IMR-90 (cell line): ENCODE data around the gene EVL.

ENCODE experiments used
- CTCF ChIP-seq: conservative IDR thresholded peaks from 2 replicates; pipeline ENCODE4 v1.5.1; 2012; ENCODE audit warnings: mild to moderate bottlenecking, low read depth, low read length, improper control_type of control experiment
- ELK1 ChIP-seq: fragments of 150-350 bp; IDR thresholded peaks from 2 replicates; pipeline ENCODE4 v1.6.1; 2016; ENCODE audit warnings: low read depth, mild to moderate bottlenecking, low read length, moderate library complexity, borderline replicate concordance
- FOS ChIP-seq: fragments of 150-350 bp; IDR thresholded peaks from 2 replicates; pipeline ENCODE4 v1.6.1; 2016; ENCODE audit warnings: low read depth, low read length
- MXI1 ChIP-seq: IDR thresholded peaks from 2 replicates; pipeline ENCODE4 v1.6.1; 2012; ENCODE audit warnings: low read depth, mild to moderate bottlenecking, low read length, moderate library complexity, borderline replicate concordance
- POLR2A ChIP-seq: IDR thresholded peaks from 2 replicates; pipeline ENCODE4 v1.6.1; 2012; ENCODE audit warnings: mild to moderate bottlenecking, low read depth, low read length
- RCOR1 ChIP-seq: IDR thresholded peaks from 2 replicates; pipeline ENCODE4 v1.6.1; 2012; ENCODE audit warnings: mild to moderate bottlenecking, low read length, improper control_type of control experiment; ENCODE audit not compliant: insufficient replicate concordance
- SMC3 ChIP-seq: fragments of 150-350 bp; IDR thresholded peaks from 2 replicates; pipeline ENCODE4 v1.6.1; 2016; ENCODE audit warnings: low read depth, mild to moderate bottlenecking, antibody characterized with exemption, low read length, moderate library complexity
- USF2 ChIP-seq: fragments of 150-350 bp; IDR thresholded peaks from 2 replicates; pipeline ENCODE4 v1.6.1; 2017; ENCODE audit warnings: mild to moderate bottlenecking, antibody characterized with exemption, low read length, low read depth

- TF ChIP-seq RCOR1, result no peak
- TF ChIP-seq ELK1, result no peak
- TF ChIP-seq CTCF, result no peak
- TF ChIP-seq FOS, result no peak
- no peak for TF ChIP-seq USF2
- TF ChIP-seq MXI1, result no peak
- TF ChIP-seq SMC3, result no peak
- no peak for TF ChIP-seq POLR2A
Measured at GRCh38 chr14:100168506-100168905, 103.3 kb downstream of the EVL start.
